Testis (tissue), 3 donors: ENCODE measurements around the gene KNG1. TPM values are rescaled to one million over a fixed set of nuclear protein-coding genes. Genes with fewer than 3 reads are reported as not detected.

ENCODE experiments used
- DNase-seq: peaks from one replicate; pipeline ENCODE4 v3.0.0-alpha.2; 2019
- H3K27ac ChIP-seq, 2 donors: fragments of 200-600 bp; sonication (generic); one replicate each; pipeline ENCODE4 v1.5.1; 2019
- H3K27me3 ChIP-seq: fragments of 200-600 bp; sonication (generic); one replicate; pipeline ENCODE4 v1.5.1; 2019
- H3K36me3 ChIP-seq: fragments of 200-600 bp; sonication (generic); one replicate; pipeline ENCODE4 v1.5.1; 2017; ENCODE audit warnings: low read depth; ENCODE audit errors: missing control alignments
- H3K4me1 ChIP-seq: fragments of 200-600 bp; sonication (generic); one replicate; pipeline ENCODE4 v1.5.1; 2019
- H3K4me3 ChIP-seq, 2 donors: fragments of 200-600 bp; sonication (generic); one replicate each; pipeline ENCODE4 v1.5.1; 2017 to 2019
- H3K9me3 ChIP-seq: fragments of 200-600 bp; sonication (generic); one replicate; pipeline ENCODE4 v1.5.1; 2017
- POLR2A ChIP-seq: fragments of 450-650 bp; IDR thresholded peaks from one replicate; pipeline ENCODE4 v1.6.1; 2017; ENCODE audit warnings: antibody characterized with exemption, mild to moderate bottlenecking, moderate library complexity
- WGBS, 2 donors: methylation state at CpG; one replicate each; pipeline ENCODE4 v1.1.5; 2018; 5-methylcytosine and 5-hydroxymethylcytosine counted together
- intact Hi-C: fragments of 100-400 bp; cut with DNase I; formaldehyde crosslinking; loops from one replicate; pipeline ENCODE4 v1.15.1; 2023; ENCODE audit warnings: low total_unique reads
- polyA plus RNA-seq: library from polyadenylated mRNA; stranded (reverse); fragments of 350-450 nt; fragmentation: Illumina TruSeq; extraction: RNeasy Lipid Tissue Mini Kit (QIAGEN cat#74804); gene quantifications from one replicate; pipeline ENCODE4 v1.2.3, GENCODE V29; 2014; ENCODE audit warnings: low read depth, low replicate concordance; ENCODE audit not compliant: insufficient read depth
- total RNA-seq, 2 donors: library from RNA; depleted of rRNA; stranded (reverse); fragments of >200 nt; gene quantifications; one replicate each; pipeline ENCODE4 v1.2.3, GENCODE V29; 2016
- TF ChIP-seq, protein P1 (sequence below), 3 experiments: fragments of 450-650 bp in 2 of 3; fragments of 200-600 bp in 1 of 3; sonication (generic) in 1 of 3; IDR thresholded peaks; one replicate each; pipeline ENCODE4 v1.5.1; 2016 to 2019; ENCODE audit warnings: antibody characterized with exemption in 3 of 3, mild to moderate bottlenecking in 2 of 3, moderate library complexity in 1 of 3

The KNG1 gene
- total and polyA plus RNA-seq, 3 donors from 2014 or later: 0.31 to 0.43 (median 0.34) TPM

DNA sequence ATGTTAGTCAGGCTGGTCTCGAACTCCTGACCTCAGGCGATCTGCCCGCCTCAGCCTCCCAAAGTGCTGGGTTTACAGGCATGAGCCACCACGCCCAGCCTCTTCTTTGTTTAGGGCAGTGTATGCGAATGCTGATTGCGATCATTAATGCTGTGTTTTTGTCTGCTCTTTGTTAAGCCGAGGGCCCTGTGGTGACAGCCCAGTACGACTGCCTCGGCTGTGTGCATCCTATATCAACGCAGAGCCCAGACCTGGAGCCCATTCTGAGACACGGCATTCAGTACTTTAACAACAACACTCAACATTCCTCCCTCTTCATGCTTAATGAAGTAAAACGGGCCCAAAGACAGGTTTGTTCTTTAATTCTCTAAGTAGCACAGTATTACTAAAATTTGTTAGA is 7.8 kb downstream of the KNG1 start:
- Histone ChIP-seq H3K4me1 (no peaks in the 10 kb centered on the region), H3K27me3 (no peaks in the 10 kb centered on the region), H3K27ac (no peak overlapping the region), H3K36me3 (no peaks in the 10 kb centered on the region), H3K9me3 (no peaks in the 10 kb centered on the region), H3K4me3 (no peak overlapping the region)
- intact Hi-C loops: no loop called here
- no peak for DNase-seq
- WGBS, 2 donors: 81% methylated on average over 11 to 12 of the region's 12 CpGs
- TF ChIP-seq, protein P1, sequence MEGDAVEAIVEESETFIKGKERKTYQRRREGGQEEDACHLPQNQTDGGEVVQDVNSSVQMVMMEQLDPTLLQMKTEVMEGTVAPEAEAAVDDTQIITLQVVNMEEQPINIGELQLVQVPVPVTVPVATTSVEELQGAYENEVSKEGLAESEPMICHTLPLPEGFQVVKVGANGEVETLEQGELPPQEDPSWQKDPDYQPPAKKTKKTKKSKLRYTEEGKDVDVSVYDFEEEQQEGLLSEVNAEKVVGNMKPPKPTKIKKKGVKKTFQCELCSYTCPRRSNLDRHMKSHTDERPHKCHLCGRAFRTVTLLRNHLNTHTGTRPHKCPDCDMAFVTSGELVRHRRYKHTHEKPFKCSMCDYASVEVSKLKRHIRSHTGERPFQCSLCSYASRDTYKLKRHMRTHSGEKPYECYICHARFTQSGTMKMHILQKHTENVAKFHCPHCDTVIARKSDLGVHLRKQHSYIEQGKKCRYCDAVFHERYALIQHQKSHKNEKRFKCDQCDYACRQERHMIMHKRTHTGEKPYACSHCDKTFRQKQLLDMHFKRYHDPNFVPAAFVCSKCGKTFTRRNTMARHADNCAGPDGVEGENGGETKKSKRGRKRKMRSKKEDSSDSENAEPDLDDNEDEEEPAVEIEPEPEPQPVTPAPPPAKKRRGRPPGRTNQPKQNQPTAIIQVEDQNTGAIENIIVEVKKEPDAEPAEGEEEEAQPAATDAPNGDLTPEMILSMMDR (IDR thresholded peaks at IDR 0.05): no peak
- TF ChIP-seq POLR2A: no peak

GRCh38 chr3:186732169-186732766 is 15.1 kb downstream of the KNG1 start:
- intact Hi-C loops: no loop called here
- TF ChIP-seq, protein P1 (IDR thresholded peaks at IDR 0.05): no peak
- TF ChIP-seq POLR2A: no peak
- 90 to 91% methylated on average over 4 of the region's 4 CpGs for WGBS, 2 donors

DNA sequence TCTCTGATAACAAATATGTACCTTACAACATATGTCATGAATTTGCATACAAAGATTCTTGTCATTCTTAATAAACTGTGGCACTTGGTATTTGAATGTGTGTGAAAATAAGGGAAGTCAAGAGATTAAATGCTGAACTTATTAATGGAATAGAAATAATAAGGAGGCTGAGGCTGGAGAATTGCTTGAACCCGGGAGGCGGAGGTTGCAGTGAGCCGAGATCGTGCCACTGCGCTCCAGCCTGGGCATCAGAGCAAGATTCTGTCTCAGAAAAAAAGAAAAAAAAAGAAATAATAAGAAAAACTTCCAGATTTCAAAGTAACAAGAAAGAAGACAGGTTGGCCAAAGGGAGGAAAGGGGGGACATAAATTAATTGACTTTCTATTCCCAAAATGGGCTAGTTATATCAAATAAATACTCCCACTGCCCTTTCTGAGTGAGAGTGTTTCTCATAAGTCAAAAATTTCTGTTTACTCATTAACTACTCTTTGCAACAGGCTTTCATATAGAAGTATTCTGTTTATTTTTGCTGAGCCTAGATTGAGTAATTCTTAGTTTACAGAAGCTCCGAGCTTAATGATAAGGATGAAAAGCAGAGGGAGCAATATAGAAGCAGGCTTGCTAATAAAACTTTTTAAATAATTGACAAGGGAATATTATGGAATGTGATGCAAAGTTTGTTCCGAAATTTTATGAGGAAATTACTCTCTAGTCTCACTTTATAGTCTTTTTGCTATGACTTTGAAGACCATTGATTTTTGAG is 25.6 kb downstream of the KNG1 start:
- H3K27me3 ChIP-seq: no peaks in the 10 kb centered on the region
- no peaks in the 10 kb centered on the region for H3K36me3 ChIP-seq
- intact Hi-C loops: no loop called here
- no peak for DNase-seq
- no peak for TF ChIP-seq POLR2A
- TF ChIP-seq, protein P1 (IDR thresholded peaks at IDR 0.05): no peak
- no peaks in the 10 kb centered on the region for H3K9me3 ChIP-seq
- no peak overlapping the region for H3K27ac ChIP-seq
- no peaks in the 10 kb centered on the region for H3K4me1 ChIP-seq
- H3K4me3 ChIP-seq: no peak overlapping the region
- WGBS, 2 donors: 75 to 84% methylated on average over 7 of the region's 7 CpGs

More at GRCh38 chr3:186732169-186732766, 15.1 kb downstream of the KNG1 start:
- no peaks in the 10 kb centered on the region for H3K9me3 ChIP-seq
- H3K4me1 ChIP-seq: no peaks in the 10 kb centered on the region
- no peaks in the 10 kb centered on the region for H3K36me3 ChIP-seq
- DNase-seq: no peak
- no peaks in the 10 kb centered on the region for H3K27me3 ChIP-seq
- no peak overlapping the region for H3K27ac ChIP-seq
- no peak overlapping the region for H3K4me3 ChIP-seq

- Histone ChIP-seq H3K9me3 (no peaks in the 10 kb centered on the region), H3K27ac (no peak overlapping the region), H3K4me1 (no peaks in the 10 kb centered on the region), H3K27me3 (no peaks in the 10 kb centered on the region), H3K36me3 (no peaks in the 10 kb centered on the region), H3K4me3 (no peak overlapping the region)
- intact Hi-C loops: no loop called here
- 79 to 82% methylated on average over 3 of the region's 3 CpGs for WGBS, 2 donors
- no peak for TF ChIP-seq POLR2A
- TF ChIP-seq, protein P1 (IDR thresholded peaks at IDR 0.05): no peak
- DNase-seq: no peak
These were observed 26.5 kb downstream of the KNG1 start for GRCh38 chr3:186743666-186744065.
